Measurements from ENCODE around the gene ASTN2.

ASTN2 gene

GRCh38 chr9:116760636-116761035, 654.2 kb downstream of the ASTN2 start:
- no peaks in the 10 kb centered on the region for H3K27me3 ChIP-seq (ENCODE audit: insufficient read depth, insufficient read length)
- no peak for DNase-seq (ENCODE audit: low read depth, low spot score)
- TF ChIP-seq SUZ12 (IDR thresholded peaks at IDR 0.05; ENCODE audit: extremely low read depth, insufficient read depth, insufficient read length) (no peak), ZNF274 (IDR thresholded peaks at IDR 0.05; ENCODE audit: low read depth, low read length) (no peak), YY1 (IDR thresholded peaks at IDR 0.05; ENCODE audit: insufficient read depth, insufficient read length) (no peak)
- no peak overlapping the region for H3K4me3 ChIP-seq (ENCODE audit: insufficient read length, low read depth)
- peaks cover 4% of the 10 kb centered on the region; the same call in 1 of the 2 replicates for H3K9me3 ChIP-seq (ENCODE audit: insufficient read depth, low read length)
- H3K9ac ChIP-seq (ENCODE audit: insufficient read length, low read depth) = no peak overlapping the region
- no peaks in the 10 kb centered on the region for H3K36me3 ChIP-seq (ENCODE audit: insufficient read depth, insufficient read length, low read length)
- H3K4me1 ChIP-seq (ENCODE audit: insufficient read depth, insufficient read length) = peaks cover 5% of the 10 kb centered on the region

GRCh38 chr9:116757030-116757429, 657.8 kb downstream of the ASTN2 start:
- H3K9me3 ChIP-seq (ENCODE audit: insufficient read depth, low read length) = peaks cover 8% of the 10 kb centered on the region; the same call in 1 of the 2 replicates
- H3K4me3 ChIP-seq (ENCODE audit: insufficient read length, low read depth) = no peak overlapping the region
- no peak for DNase-seq (ENCODE audit: low read depth, low spot score)
- H3K27me3 ChIP-seq (ENCODE audit: insufficient read depth, insufficient read length) = no peaks in the 10 kb centered on the region
- no peak for TF ChIP-seq YY1 (IDR thresholded peaks at IDR 0.05; ENCODE audit: insufficient read depth, insufficient read length)
- no peak for TF ChIP-seq SUZ12 (IDR thresholded peaks at IDR 0.05; ENCODE audit: extremely low read depth, insufficient read depth, insufficient read length)
- no peak for TF ChIP-seq ZNF274 (IDR thresholded peaks at IDR 0.05; ENCODE audit: low read depth, low read length)
- H3K36me3 ChIP-seq (ENCODE audit: insufficient read depth, insufficient read length, low read length) = no peaks in the 10 kb centered on the region
- H3K9ac ChIP-seq (ENCODE audit: insufficient read length, low read depth) = no peak overlapping the region
- H3K4me1 ChIP-seq (ENCODE audit: insufficient read depth, insufficient read length) = peaks cover 5% of the 10 kb centered on the region

- DNase-seq (ENCODE audit: low read depth, low spot score) = no peak
- Histone ChIP-seq H3K4me3 (ENCODE audit: insufficient read length, low read depth) (no peak overlapping the region), H3K4me1 (ENCODE audit: insufficient read depth, insufficient read length) (no peaks in the 10 kb centered on the region), H3K9me3 (ENCODE audit: insufficient read depth, low read length) (peaks cover 8% of the 10 kb centered on the region; the same call in 1 of the 2 replicates), H3K36me3 (ENCODE audit: insufficient read depth, insufficient read length, low read length) (no peaks in the 10 kb centered on the region), H3K9ac (ENCODE audit: insufficient read length, low read depth) (no peak overlapping the region), H3K27me3 (ENCODE audit: insufficient read depth, insufficient read length) (no peaks in the 10 kb centered on the region)
- no peak for TF ChIP-seq SUZ12 (IDR thresholded peaks at IDR 0.05; ENCODE audit: extremely low read depth, insufficient read depth, insufficient read length)
Observed at GRCh38 chr9:116753389-116753788, 661.5 kb downstream of the ASTN2 start.

- H3K4me1 ChIP-seq (ENCODE audit: insufficient read depth, insufficient read length) = no peaks in the 10 kb centered on the region
- no peak overlapping the region for H3K9ac ChIP-seq (ENCODE audit: insufficient read length, low read depth)
- H3K4me3 ChIP-seq (ENCODE audit: insufficient read length, low read depth) = no peak overlapping the region
- H3K27me3 ChIP-seq (ENCODE audit: insufficient read depth, insufficient read length) = no peaks in the 10 kb centered on the region
- H3K9me3 ChIP-seq (ENCODE audit: insufficient read depth, low read length) = peaks cover 3% of the 10 kb centered on the region; the same call in 1 of the 2 replicates
- no peaks in the 10 kb centered on the region for H3K36me3 ChIP-seq (ENCODE audit: insufficient read depth, insufficient read length, low read length)
- DNase-seq (ENCODE audit: low read depth, low spot score) = no peak
- TF ChIP-seq ZNF274 (IDR thresholded peaks at IDR 0.05; ENCODE audit: low read depth, low read length) (no peak), SUZ12 (IDR thresholded peaks at IDR 0.05; ENCODE audit: extremely low read depth, insufficient read depth, insufficient read length) (no peak), YY1 (IDR thresholded peaks at IDR 0.05; ENCODE audit: insufficient read depth, insufficient read length) (no peak)
Observed at GRCh38 chr9:116750510-116750909, 664.3 kb downstream of the ASTN2 start.

GRCh38 chr9:116749772-116750171, 665.1 kb downstream of the ASTN2 start:
- no peaks in the 10 kb centered on the region for H3K27me3 ChIP-seq (ENCODE audit: insufficient read depth, insufficient read length)
- H3K9me3 ChIP-seq (ENCODE audit: insufficient read depth, low read length) = no peaks in the 10 kb centered on the region
- no peak for DNase-seq (ENCODE audit: low read depth, low spot score)
- H3K9ac ChIP-seq (ENCODE audit: insufficient read length, low read depth) = no peak overlapping the region
- TF ChIP-seq SUZ12 (IDR thresholded peaks at IDR 0.05; ENCODE audit: extremely low read depth, insufficient read depth, insufficient read length) = no peak
- no peak for TF ChIP-seq YY1 (IDR thresholded peaks at IDR 0.05; ENCODE audit: insufficient read depth, insufficient read length)
- TF ChIP-seq ZNF274 (IDR thresholded peaks at IDR 0.05; ENCODE audit: low read depth, low read length) = no peak
- no peaks in the 10 kb centered on the region for H3K36me3 ChIP-seq (ENCODE audit: insufficient read depth, insufficient read length, low read length)
- H3K4me3 ChIP-seq (ENCODE audit: insufficient read length, low read depth) = no peak overlapping the region
- no peaks in the 10 kb centered on the region for H3K4me1 ChIP-seq (ENCODE audit: insufficient read depth, insufficient read length)

- Histone ChIP-seq H3K36me3 (ENCODE audit: insufficient read depth, insufficient read length, low read length) (no peaks in the 10 kb centered on the region), H3K9ac (ENCODE audit: insufficient read length, low read depth) (no peak overlapping the region), H3K4me1 (ENCODE audit: insufficient read depth, insufficient read length) (no peaks in the 10 kb centered on the region), H3K4me3 (ENCODE audit: insufficient read length, low read depth) (no peak overlapping the region), H3K9me3 (ENCODE audit: insufficient read depth, low read length) (no peaks in the 10 kb centered on the region), H3K27me3 (ENCODE audit: insufficient read depth, insufficient read length) (no peaks in the 10 kb centered on the region)
- DNase-seq (ENCODE audit: low read depth, low spot score) = no peak
- TF ChIP-seq ZNF274 (IDR thresholded peaks at IDR 0.05; ENCODE audit: low read depth, low read length) (no peak), SUZ12 (IDR thresholded peaks at IDR 0.05; ENCODE audit: extremely low read depth, insufficient read depth, insufficient read length) (no peak), YY1 (IDR thresholded peaks at IDR 0.05; ENCODE audit: insufficient read depth, insufficient read length) (no peak)
Observed at GRCh38 chr9:116749176-116749575, 665.7 kb downstream of the ASTN2 start.

- no peaks in the 10 kb centered on the region for H3K9me3 ChIP-seq (ENCODE audit: insufficient read depth, low read length)
- no peaks in the 10 kb centered on the region for H3K4me1 ChIP-seq (ENCODE audit: insufficient read depth, insufficient read length)
- no peaks in the 10 kb centered on the region for H3K36me3 ChIP-seq (ENCODE audit: insufficient read depth, insufficient read length, low read length)
- H3K4me3 ChIP-seq (ENCODE audit: insufficient read length, low read depth) = no peak overlapping the region
- no peak for TF ChIP-seq SUZ12 (IDR thresholded peaks at IDR 0.05; ENCODE audit: extremely low read depth, insufficient read depth, insufficient read length)
- TF ChIP-seq ZNF274 (IDR thresholded peaks at IDR 0.05; ENCODE audit: low read depth, low read length) = no peak
- TF ChIP-seq YY1 (IDR thresholded peaks at IDR 0.05; ENCODE audit: insufficient read depth, insufficient read length) = no peak
- peaks cover 2% of the 10 kb centered on the region for H3K27me3 ChIP-seq (ENCODE audit: insufficient read depth, insufficient read length)
- H3K9ac ChIP-seq (ENCODE audit: insufficient read length, low read depth) = no peak overlapping the region
- DNase-seq (ENCODE audit: low read depth, low spot score) = no peak
Observed at GRCh38 chr9:116741742-116742141, 673.1 kb downstream of the ASTN2 start.

All from NT2/D1 (cell line).